ENCODE data around the gene EIF4G1.

Gene EIF4G1

DNA sequence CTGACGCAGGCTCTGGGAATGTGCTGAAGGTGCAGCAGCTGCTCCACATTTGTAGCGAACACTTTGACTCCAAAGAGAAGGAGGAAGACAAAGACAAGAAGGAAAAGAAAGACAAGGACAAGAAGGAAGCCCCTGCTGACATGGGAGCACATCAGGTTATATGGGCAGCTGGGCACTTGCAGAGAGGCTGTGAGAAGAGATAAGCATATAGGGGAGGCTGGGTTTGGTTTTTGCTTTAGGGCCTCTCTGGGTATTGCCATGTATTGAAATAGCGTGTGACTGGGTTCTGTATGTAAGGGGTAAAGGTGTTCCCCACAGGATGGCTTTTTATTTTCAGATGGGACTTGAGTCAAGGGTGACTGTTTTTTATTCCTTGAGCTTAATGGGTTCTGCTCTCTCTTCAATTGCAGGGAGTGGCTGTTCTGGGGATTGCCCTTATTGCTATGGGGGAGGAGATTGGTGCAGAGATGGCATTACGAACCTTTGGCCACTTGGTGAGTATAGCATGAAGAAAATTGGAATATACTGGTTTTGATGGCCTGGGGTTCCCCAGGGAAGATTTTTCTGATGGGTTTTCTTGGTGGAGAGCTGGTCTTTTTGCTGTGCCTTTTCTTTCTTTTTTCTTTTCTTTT lies 7.9 kb upstream of the EIF4G1 start:
- no peak for DNase-seq

DNA sequence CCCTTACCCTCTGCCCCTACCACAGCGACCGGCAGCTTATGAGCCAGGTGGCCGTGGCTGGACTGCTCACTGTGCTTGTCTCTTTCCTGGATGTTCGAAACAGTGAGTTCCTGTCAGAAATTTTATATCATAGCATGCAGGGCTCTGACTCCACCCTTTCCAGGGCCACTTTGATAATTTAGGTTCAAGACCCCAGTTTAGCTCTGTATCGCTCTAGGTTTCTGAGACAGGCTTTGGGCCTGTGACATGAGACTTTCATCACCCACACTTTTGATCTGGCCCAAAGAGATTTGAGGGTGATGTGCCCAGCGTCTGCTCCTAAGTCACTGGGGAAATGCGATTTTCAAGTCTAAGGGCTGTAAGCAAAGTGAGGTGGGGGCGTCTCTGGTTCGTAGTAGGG lies 6.5 kb upstream of the EIF4G1 start:
- DNase-seq = no peak

DNA sequence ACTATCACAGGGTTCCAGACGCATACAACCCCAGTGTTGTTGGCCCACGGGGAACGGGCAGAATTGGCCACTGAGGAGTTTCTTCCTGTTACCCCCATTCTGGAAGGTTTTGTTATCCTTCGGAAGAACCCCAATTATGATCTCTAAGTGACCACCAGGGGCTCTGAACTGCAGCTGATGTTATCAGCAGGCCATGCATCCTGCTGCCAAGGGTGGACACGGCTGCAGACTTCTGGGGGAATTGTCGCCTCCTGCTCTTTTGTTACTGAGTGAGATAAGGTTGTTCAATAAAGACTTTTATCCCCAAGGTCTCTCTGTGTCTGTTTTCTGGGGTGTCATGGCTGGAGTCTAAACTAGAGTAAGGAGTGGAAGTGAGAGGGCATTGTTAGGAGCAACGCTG lies 5.7 kb upstream of the EIF4G1 start:
- DNase-seq = no peak

- no peak for DNase-seq
Observed at GRCh38 chr3:184311633-184312032, 2.8 kb upstream of the EIF4G1 start.

- peak; percentile 80 for DNase-seq
Observed at GRCh38 chr3:184314700-184315542, 515 bp downstream of the EIF4G1 start.

DNA sequence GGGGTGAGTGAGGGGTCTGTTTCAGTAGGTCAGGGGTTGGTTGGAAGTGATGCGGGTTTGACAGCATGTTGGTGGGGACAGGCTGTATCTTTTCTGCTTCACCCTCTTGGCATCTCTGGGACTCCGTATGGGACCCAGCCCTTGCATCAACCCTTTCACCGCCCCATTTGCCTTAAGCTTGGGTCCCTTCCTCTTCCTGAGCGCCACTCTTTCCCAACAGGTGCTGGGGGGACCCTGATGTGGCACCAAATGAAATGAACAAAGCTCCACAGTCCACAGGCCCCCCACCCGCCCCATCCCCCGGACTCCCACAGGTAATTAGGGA lies 1.1 kb downstream of the EIF4G1 start:
- DNase-seq = no peak

DNA sequence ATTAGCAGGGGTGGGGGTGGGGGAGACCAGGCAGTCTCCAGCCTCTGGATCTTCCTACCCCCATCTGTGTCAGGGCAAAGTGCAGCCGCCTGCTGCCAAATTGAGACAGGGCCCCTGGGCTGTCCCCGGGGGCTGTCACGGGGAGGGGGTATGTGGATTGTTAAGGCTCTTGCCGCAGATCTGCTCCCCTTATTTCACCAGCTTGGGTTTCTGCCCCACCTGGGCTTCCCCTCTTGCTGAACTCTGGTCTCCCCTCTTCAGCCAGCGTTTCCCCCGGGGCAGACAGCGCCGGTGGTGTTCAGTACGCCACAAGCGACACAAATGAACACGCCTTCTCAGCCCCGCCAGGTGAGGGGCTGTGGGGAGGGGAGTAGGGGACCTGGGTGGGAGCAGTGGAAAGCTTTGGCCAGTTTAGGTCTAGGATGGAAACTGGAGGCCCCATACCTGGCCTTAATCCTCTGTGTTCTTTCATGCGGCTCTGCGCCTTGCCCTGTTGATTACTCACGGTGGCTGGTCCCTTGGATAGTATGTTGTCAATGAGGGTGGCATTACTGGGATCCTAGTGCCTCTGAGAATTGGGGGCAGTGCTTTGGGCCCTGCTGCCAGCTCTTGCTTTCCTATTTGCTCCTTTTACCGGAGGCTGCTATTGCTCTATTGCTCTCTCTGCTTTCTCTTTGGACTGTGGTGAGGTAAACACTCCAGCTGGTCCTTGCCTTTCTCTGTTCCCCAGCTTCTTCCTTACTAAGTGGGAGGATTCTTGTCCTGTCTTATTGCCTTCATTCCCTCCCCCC lies 1.7 kb downstream of the EIF4G1 start:
- peak; percentile 26 for DNase-seq

- DNase-seq = no peak
Observed at GRCh38 chr3:184316792-184317191, 2.4 kb downstream of the EIF4G1 start.

DNA sequence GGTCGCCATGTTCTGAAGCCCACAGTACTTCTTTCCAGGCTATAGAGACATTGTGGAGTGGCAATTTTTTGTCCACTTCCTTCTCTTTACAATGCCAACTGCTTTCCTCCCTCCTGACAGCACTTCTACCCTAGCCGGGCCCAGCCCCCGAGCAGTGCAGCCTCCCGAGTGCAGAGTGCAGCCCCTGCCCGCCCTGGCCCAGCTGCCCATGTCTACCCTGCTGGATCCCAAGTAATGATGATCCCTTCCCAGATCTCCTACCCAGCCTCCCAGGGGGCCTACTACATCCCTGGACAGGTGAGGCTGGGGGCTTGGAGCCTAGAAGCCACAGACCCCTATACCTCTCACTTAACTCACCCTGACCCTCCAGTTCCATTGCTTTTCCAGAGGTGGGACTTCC lies 2.8 kb downstream of the EIF4G1 start:
- no peak for DNase-seq

DNA sequence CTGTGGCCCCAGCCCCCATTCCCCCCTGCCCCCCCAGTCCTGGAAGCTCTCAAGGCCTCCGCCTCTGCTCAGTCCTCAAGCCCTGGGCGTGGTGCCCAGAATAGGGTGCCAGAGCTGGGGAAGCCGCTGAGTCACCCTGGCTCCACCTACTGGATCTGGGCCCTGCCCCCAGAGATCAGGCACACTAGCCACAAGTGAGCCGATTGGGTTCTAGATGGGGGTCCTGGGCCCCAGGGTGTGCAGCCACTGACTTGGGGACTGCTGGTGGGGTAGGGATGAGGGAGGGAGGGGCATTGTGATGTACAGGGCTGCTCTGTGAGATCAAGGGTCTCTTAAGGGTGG lies 5.7 kb downstream of the EIF4G1 start:
- DNase-seq = peak; percentile 29

- DNase-seq = no peak
Observed at GRCh38 chr3:184321666-184322065, 7.3 kb downstream of the EIF4G1 start.

DNA sequence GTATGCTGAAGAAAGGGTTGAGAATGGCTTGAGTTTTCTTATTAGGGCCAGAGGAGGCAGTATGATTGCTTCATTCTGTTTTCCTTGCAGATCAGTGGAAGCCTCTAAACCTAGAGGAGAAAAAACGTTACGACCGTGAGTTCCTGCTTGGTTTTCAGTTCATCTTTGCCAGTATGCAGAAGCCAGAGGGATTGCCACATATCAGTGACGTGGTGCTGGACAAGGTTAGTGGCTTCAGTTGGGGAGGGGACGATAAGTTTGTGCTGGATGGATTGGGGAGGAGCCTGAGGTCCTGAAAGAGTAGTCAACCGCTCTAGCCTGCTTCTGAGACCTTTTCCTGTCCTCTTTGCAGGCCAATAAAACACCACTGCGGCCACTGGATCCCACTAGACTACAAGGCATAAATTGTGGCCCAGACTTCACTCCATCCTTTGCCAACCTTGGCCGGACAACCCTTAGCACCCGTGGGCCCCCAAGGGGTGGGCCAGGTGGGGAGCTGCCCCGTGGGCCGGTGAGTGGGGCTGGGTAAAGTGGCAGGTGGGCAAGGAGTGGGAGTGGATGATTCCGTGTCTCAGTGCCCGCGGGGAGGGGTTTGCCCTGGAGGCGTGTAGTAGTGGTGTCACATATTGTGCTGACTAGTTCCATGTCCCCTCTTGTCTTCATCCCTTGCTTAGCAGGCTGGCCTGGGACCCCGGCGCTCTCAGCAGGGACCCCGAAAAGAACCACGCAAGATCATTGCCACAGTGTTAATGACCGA lies 8.5 kb downstream of the EIF4G1 start:
- DNase-seq = no peak

DNA sequence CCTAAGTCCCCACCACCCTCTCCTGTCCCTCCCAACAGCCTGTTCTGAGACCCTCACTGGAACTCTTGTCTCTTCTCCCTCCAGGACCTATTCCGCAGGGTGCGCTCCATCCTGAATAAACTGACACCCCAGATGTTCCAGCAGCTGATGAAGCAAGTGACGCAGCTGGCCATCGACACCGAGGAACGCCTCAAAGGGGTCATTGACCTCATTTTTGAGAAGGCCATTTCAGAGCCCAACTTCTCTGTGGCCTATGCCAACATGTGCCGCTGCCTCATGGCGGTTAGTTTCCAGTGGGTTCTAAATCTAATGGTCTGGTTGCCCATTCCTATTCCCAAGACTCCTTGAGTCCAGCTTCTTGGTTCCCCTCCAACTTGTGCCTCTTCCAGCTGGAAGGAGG lies 9.3 kb downstream of the EIF4G1 start:
- DNase-seq = no peak

- no peak for DNase-seq
Observed at GRCh38 chr3:184325269-184325668, 10.9 kb downstream of the EIF4G1 start.

- DNase-seq = no peak
Observed at GRCh38 chr3:184325715-184326369, 11.4 kb downstream of the EIF4G1 start.

GRCh38 chr3:184327171-184327570 lies 12.8 kb downstream of the EIF4G1 start:
- no peak for DNase-seq

DNA sequence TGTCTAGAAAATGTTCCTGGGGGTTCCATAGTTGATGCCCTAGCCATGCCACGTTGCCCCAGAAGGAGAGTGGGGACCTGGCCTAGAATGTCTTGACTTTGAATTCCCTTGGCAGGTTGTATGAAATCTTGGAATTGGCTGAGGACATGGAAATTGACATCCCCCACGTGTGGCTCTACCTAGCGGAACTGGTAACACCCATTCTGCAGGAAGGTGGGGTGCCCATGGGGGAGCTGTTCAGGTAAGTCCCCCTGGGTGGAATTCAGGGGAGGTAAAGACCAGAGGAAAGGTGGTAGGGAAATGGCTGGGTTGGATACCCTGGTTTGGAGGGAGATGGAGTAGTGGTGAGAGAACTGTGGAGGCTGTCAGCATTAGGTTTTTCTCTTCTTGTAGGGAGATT lies 14.1 kb downstream of the EIF4G1 start:
- DNase-seq = no peak

DNA sequence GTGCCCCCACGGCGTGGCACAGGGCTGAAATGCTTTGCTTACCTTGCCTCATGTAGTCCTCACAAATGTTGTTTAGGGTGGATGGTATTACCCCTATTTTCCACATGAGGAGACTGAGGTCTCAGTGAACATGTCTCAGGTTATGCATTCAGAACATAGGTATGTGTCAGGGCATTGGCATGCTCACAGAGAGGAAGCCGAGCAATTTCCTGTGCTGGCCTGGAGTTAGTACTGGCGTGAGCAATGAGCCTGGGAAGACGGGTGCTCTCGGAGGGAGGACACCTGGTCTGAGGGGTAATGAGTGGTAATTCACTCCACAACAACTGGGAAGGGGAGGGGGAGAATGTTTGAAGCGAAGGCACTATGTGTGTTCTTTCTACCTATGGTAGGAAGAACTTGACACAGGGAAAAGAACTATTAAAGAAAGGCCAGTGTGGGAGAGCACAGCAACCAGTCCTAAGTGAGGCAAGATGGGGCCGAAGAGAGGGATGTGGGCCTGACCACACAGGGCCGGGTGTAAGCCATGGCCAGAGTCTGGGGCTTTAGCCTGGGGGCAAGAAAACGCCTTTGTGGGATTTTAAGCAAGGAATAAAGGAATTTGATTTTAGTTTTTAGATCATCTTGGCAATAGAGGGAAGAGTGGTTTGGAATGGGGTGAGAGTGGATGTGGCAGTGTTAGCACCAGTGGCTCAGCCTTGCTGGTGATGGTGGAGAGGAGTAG lies 18.1 kb downstream of the EIF4G1 start:
- no peak for DNase-seq

- no peak for DNase-seq
Observed at GRCh38 chr3:184333190-184333589, 18.8 kb downstream of the EIF4G1 start.

GRCh38 chr3:184333700-184334099 lies 19.3 kb downstream of the EIF4G1 start:
- no peak for DNase-seq

GRCh38 chr3:184334470-184335158 lies 20.2 kb downstream of the EIF4G1 start:
- peak; percentile 50 for DNase-seq

DNA sequence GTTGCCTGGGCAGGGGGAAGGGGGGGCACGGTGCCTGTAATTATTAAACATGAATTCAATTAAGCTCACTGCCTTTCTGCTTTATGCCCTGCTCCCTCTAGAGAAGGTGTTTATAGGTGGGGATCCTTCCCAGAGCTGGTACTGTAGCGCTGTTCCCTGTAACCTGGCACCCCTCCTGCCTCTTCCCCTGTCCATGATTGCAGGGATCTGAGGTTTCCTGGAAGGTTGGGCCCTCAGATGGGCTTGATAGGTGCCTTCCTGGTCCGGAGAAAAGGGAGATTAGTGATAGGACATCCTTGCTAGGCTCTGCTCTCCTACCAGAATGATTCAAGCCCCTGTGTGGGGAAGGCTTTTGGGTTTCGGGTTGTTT lies 20.9 kb downstream of the EIF4G1 start:
- DNase-seq = no peak
